ENCODE results near the gene SMYD3. TPM values are rescaled to one million over a fixed set of nuclear protein-coding genes. Genes with fewer than 3 reads are reported as not detected.

The SMYD3 gene
- total RNA-seq, 3 donors from 2014 or later (not counting 1 experiment from before 2014, with no cell fraction given), result 43.6 to 48.0 (median 46.1) TPM

GRCh38 chr1:245855846-245856730 lies 651.0 kb downstream of the SMYD3 start:
- no peak for ATAC-seq
- Histone ChIP-seq H3K4me3 (ENCODE audit: low read length) (no peak overlapping the region), H3K27me3 (ENCODE audit: control insufficient read depth, insufficient read depth, low read length) (no peaks in the 10 kb centered on the region), H3K9me3 (ENCODE audit: control insufficient read depth, insufficient read depth, low read length) (no peaks in the 10 kb centered on the region), H3K4me1 (ENCODE audit: control insufficient read depth, insufficient read depth, low read length) (no peaks in the 10 kb centered on the region), H3K36me3 (ENCODE audit: control insufficient read depth, insufficient read depth, low read length) (no peaks in the 10 kb centered on the region), H3K27ac (ENCODE audit: low read length) (no peak overlapping the region)
- WGBS (ENCODE audit: insufficient coverage), result 92% methylated on average over 7 of the region's 8 CpGs
- TF ChIP-seq, protein P1, sequence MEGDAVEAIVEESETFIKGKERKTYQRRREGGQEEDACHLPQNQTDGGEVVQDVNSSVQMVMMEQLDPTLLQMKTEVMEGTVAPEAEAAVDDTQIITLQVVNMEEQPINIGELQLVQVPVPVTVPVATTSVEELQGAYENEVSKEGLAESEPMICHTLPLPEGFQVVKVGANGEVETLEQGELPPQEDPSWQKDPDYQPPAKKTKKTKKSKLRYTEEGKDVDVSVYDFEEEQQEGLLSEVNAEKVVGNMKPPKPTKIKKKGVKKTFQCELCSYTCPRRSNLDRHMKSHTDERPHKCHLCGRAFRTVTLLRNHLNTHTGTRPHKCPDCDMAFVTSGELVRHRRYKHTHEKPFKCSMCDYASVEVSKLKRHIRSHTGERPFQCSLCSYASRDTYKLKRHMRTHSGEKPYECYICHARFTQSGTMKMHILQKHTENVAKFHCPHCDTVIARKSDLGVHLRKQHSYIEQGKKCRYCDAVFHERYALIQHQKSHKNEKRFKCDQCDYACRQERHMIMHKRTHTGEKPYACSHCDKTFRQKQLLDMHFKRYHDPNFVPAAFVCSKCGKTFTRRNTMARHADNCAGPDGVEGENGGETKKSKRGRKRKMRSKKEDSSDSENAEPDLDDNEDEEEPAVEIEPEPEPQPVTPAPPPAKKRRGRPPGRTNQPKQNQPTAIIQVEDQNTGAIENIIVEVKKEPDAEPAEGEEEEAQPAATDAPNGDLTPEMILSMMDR (IDR thresholded peaks at IDR 0.05), result no peak
- no peaks in the 10 kb centered on the region for H3K4me1 Mint-ChIP-seq
- no peak for DNase-seq
- H3K27me3 Mint-ChIP-seq (ENCODE audit: low read depth in 2 of 2), result no peaks in the 10 kb centered on the region
- H3K36me3 Mint-ChIP-seq, result peaks cover 17% of the 10 kb centered on the region
- H3K9me3 Mint-ChIP-seq, result peaks cover 3% of the 10 kb centered on the region in 2 donors
- intact Hi-C loops (cut with micrococcal nuclease), result no loop called here
- H3K4me3 Mint-ChIP-seq, result no peak overlapping the region
- H3K27ac Mint-ChIP-seq, result no peak overlapping the region

DNA sequence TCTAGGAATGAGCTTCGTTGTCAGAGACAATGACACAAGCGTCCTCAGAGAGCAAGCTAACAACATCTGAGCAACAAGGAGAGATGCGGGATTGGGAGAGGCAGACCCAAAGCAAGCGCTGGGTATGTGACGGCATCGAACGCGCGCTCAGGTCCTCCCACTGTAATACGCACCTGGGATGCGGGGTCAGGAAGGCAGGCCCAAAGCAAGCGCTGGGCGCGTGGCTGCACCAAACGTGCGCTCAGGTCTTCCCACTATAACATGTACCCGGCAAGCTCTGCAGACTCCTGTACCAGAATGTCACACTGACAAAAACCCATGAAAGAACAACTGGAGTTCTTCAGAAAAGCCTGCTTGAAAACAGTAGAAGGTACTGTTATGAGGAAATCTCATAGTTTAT lies 653.8 kb downstream of the SMYD3 start:
- 96% methylated on average over 17 of the region's 17 CpGs for WGBS (ENCODE audit: insufficient coverage)
- Histone ChIP-seq H3K4me3 (ENCODE audit: low read length) (no peak overlapping the region), H3K9me3 (ENCODE audit: control insufficient read depth, insufficient read depth, low read length) (no peaks in the 10 kb centered on the region), H3K27me3 (ENCODE audit: control insufficient read depth, insufficient read depth, low read length) (no peaks in the 10 kb centered on the region), H3K27ac (ENCODE audit: low read length) (no peak overlapping the region), H3K36me3 (ENCODE audit: control insufficient read depth, insufficient read depth, low read length) (no peaks in the 10 kb centered on the region), H3K4me1 (ENCODE audit: control insufficient read depth, insufficient read depth, low read length) (no peaks in the 10 kb centered on the region)
- intact Hi-C loops (cut with micrococcal nuclease), result no loop called here
- Mint-ChIP-seq H3K36me3 (peaks cover 17% of the 10 kb centered on the region), H3K4me3 (no peak overlapping the region), H3K4me1 (no peaks in the 10 kb centered on the region), H3K27me3 (ENCODE audit: low read depth in 2 of 2) (no peaks in the 10 kb centered on the region), H3K9me3 (peaks cover 3% of the 10 kb centered on the region in 2 donors), H3K27ac (no peak overlapping the region)
- no peak for ATAC-seq
- DNase-seq, result no peak
- TF ChIP-seq, protein P1 (IDR thresholded peaks at IDR 0.05), result no peak

GRCh38 chr1:245843101-245843500 lies 664.0 kb downstream of the SMYD3 start:
- no peak overlapping the region for H3K4me3 ChIP-seq (ENCODE audit: low read length)
- TF ChIP-seq, protein P1 (IDR thresholded peaks at IDR 0.05), result no peak
- ATAC-seq (no peak), DNase-seq (no peak)
- no peaks in the 10 kb centered on the region for H3K4me1 ChIP-seq (ENCODE audit: control insufficient read depth, insufficient read depth, low read length)
- H3K36me3 ChIP-seq (ENCODE audit: control insufficient read depth, insufficient read depth, low read length), result no peaks in the 10 kb centered on the region
- H3K27me3 ChIP-seq (ENCODE audit: control insufficient read depth, insufficient read depth, low read length), result no peaks in the 10 kb centered on the region
- Mint-ChIP-seq H3K27me3 (ENCODE audit: low read depth in 2 of 2) (no peaks in the 10 kb centered on the region), H3K4me1 (peaks cover 0 to 6% of the 10 kb centered on the region in 2 donors), H3K9me3 (no peaks in the 10 kb centered on the region), H3K4me3 (no peak overlapping the region), H3K27ac (no peak overlapping the region), H3K36me3 (no peaks in the 10 kb centered on the region)
- intact Hi-C loops (cut with micrococcal nuclease), result no loop called here
- H3K27ac ChIP-seq (ENCODE audit: low read length), result no peak overlapping the region
- no peaks in the 10 kb centered on the region for H3K9me3 ChIP-seq (ENCODE audit: control insufficient read depth, insufficient read depth, low read length)
- WGBS (ENCODE audit: insufficient coverage), result 92% methylated on average over 3 of the region's 3 CpGs

Measured in natural killer cell (primary cell).